HG03521 (cell line): ENCODE measurements around the gene IAH1.
A peak's percentile ranks its signal among the peaks of the same experiment; 100 is the strongest.

Source experiments
- ATAC-seq: cut with Tn5 transposase; IDR thresholded peaks from one replicate; pipeline ENCODE4 v1.9.1; 2021; ENCODE audit warnings: mild to moderate bottlenecking, moderate library complexity; ENCODE audit not compliant: unreplicated experiment

The IAH1 gene, protein sequence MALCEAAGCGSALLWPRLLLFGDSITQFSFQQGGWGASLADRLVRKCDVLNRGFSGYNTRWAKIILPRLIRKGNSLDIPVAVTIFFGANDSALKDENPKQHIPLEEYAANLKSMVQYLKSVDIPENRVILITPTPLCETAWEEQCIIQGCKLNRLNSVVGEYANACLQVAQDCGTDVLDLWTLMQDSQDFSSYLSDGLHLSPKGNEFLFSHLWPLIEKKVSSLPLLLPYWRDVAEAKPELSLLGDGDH

DNA sequence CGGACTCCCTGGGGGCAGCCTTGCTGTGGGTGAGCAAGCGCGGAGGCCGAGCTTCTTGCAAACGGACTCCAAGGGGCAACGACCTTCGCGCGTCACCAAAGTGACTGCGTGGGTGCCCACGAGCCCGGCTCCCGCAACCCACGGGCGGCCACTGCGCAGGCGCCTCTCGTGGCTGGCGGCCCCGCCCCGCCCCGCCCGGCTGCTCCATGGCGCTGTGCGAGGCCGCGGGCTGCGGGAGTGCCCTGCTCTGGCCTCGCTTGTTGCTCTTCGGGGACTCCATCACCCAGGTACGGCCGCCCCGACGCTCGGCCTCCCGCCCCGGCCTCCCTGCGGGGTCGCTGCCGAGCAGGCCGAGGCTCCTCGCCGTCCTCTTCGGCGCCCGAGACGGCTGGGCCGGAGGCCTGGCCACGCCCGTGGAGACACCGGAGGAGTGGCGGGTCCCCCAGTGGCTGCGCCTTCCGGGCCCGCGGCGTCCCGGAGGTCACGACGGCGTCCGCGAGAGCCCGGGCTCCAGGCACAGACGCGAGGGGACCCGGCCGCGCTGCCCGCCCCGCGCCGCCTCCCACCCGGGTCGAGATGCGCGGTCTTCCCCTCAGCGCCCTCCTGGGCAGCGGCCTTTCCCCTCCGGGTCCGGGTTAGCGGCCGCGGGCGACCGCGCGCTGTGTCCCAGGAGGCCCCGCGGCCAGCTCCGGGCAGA, at the start of gene IAH1:
Gene IAH1 (plus strand): TSS at position 191 of the 697 bp plus-strand sequence. CDS start 16 bp downstream, at position 207.
- peak; percentile 70 for ATAC-seq

DNA sequence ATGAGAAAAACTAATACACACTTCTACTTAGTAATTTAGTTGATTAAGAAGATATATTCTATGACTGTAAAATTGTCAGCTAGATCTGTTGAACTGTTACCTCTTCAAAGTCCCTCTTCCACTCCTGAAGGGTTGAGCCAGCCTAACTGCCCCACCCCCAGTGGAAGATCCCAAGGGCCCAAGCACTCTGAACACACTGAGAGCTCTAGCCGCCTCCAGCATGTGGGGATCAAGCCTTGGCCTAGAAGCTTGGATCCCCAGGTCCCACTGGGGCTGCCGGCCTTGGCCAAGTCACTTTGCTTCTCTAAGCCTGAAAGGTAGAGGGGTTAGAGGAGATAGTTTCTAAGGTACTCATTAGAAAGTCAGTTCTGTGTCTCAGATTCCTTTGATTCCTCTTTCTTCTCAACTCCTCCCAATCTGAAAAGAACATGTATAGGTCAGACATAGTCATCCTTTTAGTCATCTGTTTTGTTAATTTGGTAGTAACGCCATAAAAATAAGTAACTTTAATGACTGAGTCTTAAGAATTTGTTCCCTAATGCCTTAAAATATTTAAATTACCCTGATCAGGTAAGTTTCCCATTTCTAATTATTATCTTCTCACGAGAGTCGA, 45.3 kb upstream of the IAH1 start:
- no peak for ATAC-seq

DNA sequence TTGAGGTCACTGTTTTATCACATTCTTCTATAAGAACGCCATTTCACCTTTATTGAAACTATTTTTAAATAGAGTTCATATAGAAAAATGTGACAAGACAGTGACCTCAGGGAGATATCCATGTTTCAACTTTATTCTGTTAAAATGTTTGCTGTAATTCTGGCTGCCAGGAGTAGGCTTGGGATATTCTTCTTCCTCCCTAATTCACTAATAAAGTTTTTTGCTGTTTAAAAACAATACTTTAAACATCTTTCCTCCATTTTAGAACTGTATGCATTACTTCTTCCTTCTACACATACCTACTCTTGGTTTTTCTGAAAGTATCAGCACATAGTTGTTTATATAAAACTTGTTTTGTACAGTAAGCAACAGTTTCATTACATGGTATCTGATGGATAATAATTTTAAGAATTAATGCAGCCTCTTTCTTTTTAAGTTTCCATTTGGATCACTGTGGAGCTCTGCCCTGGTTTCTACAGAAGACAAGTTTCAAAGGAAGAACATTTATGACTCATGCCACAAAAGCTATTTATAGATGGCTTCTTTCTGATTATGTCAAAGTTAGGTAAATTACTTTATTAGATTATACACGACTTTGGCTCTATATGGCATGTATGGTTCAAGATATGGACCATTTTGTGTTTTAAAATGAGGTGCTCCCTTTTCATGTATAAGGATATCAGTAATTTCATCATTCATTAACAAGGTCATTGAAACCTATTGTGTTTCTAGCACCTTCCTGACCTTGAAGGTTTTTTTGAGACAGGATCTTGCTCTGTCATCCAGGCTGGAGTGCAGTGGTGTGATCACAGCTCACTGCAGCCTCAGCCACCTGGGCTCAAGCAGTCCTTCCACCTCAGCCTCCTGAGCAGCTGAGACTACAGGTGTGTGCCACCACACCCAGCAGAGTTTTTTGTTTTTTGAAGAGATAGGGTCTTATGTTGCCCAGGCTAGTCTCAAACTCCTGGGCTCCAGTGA, 43.7 kb upstream of the IAH1 start:
- ATAC-seq, result no peak

DNA sequence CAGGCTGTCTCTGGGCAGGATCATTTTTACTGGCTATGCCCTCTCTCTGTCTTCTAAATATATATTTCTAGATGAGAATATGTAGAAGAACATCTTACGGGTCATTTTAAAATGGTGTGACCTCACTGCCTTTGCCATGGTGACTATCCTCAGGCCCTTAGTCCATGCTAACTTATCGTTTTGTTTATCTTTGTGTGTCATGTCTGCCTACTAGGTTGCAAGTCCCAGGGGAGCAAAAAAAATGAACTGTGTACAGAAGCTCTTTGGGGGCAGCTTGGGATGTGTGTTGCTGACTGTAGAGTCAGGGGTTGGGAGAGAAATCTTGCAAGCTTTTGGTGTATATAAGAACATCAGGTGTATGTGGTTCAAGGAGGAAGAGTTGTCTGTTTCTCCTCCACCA, 39.9 kb upstream of the IAH1 start:
- no peak for ATAC-seq

DNA sequence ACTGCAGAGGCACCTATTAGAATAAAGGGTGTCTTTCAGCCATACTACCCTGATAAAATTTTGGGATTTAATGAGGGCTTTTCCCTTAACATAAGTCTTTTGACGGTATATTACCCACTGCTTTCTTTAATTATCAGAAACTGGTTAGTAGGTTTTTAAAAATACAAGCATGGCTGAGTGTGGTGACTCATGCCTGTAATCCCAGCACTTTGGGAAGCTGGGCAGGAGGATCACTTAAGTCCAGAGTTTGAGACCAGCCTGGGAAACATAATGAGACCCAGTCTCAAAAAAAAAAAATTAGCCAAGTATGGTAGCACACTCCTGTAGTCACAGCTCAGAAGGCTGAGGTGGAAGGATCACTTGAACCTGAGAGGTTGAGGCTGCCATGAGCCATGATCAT, 34.8 kb upstream of the IAH1 start:
- ATAC-seq, result no peak

DNA sequence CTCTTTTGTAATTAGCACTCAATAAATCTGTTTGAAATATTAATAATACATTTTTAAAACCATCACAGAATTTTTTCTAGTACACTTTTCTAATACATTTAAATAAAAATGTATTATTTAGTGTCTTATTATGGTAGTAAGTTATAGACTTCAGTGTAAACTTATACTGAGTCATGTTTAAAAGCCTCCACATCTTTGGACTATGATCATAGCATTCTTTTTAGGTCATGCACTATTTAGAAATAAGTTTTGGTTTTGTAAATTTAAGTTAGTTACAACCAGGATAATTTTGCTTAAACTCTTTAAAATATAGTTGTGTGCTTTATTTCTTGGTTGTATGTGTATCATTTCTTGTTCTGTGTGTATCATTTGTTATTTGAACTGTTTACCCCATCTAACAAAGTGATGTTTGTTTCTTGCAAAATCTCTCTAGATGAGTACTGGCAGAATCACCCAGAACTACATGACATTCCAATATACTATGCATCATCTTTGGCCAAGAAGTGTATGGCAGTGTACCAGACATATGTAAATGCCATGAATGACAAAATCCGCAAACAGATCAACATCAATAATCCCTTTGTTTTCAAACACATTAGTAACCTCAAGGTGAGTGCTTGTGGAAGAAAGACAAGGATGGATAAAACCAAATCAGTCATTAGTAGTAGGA, 34.2 kb upstream of the IAH1 start:
- ATAC-seq, result no peak

DNA sequence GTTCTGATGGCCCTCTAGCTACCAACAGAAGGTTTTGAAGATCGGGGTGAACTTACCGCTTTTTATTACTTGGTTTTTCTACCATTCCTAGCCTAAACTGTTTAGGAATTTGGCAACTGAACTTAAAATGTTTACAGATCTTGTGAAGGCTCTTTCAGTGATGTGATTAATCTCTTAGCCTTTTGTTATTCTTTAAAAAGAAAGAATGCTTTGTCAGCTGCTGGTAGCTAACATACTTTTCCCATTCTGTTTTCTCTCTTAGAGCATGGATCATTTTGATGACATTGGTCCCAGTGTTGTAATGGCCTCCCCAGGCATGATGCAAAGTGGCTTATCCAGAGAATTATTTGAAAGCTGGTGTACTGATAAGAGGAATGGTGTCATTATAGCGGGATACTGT, 32.8 kb upstream of the IAH1 start:
- no peak for ATAC-seq

DNA sequence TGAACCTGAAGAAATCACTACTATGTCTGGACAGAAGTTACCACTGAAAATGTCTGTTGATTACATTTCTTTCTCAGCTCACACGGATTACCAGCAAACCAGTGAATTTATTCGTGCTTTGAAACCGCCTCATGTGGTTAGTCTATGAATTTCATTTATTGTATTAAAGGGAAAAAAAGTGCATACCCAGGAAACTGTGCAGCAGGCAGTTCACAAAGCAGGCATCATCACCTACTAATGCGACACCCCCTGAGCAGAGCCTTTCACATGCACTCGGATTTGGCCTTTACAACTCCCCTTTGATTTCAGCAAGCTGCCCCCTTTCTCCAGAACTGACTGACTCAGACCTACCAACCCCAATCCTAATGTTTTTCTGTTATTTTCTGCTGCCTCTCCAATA, 30.8 kb upstream of the IAH1 start:
- no peak for ATAC-seq

DNA sequence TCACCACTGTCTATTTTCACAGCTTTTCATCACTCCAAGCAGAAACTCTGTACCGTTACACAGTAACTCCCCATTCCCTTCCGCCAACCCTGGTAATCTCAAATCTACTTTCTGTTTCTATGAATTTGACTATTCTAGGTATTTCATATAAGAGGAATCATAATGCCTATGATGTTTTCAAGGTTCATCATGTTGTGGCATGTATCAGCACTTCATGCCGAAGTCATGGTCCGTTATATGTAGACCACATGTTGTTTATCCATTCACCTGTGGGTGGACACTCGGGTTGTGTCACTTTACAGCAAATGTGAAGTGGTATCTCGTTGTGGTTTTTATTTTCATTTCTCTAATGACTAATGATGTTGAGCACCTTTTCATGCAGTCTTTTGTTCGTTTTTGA, 29.3 kb upstream of the IAH1 start:
- no peak for ATAC-seq

DNA sequence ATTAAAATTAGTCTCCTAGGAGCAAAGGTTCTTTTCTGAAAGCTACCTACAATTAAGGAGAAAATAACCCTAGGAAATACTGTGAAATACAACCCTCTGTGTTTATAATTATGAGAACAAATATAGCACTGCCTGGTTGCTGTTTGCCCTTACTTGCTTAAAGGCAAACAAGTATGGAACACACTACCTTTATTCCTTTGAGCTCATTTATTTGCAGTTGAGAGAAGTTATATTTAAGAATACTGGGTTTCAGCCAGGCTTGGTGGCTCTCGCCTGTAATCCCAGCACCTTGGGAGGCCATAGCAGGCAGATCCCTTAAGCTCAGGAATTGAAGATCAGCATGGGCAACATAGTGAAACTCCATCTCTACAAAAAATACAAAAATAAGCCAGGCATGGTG, 23.1 kb upstream of the IAH1 start:
- ATAC-seq, result no peak

DNA sequence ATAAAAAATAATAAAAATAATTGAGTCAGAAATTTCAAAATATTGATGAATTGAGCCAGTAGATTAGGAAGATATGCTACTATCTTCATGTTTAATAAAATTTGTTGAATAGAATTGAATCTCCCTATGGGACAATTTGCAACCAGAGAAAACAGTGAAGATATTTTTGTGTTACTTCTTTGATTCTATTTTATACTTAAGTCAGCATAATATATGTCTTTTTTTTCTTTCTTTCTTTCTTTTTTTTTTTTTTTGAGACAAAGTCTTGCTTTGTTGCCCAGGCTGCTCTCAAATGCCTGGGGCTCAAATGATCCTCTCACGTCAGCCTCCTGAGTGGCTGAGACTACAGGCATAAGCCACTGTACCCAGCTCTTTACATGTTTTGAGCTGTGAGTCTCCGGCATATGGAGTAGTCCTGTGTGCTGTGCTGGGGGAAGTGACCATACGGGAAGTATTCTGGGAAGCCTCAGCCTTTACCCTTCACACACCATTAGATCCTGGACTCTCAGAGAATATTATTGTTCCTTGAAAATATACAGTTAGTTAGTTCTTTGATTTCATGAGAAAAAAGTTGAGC, 13.8 kb upstream of the IAH1 start:
- no peak for ATAC-seq

DNA sequence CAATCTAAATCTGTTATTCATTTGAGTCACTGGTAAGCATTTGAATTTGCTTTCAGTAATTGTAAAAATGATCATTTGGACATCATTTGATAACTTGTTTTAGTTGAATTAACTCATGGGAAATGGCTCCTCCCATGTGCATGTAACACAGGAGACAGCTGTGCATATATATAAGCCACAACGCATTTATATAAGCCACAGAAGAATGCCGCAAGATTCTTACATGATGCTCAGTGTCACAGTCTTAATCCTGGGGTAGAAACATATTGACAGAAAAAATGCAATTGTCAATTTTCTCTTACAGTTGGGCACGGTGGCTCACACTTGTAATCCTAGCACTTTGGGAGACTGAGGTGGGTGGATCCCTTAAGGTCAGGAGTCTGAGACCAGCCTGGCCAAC, 13.3 kb upstream of the IAH1 start:
- ATAC-seq, result no peak

DNA sequence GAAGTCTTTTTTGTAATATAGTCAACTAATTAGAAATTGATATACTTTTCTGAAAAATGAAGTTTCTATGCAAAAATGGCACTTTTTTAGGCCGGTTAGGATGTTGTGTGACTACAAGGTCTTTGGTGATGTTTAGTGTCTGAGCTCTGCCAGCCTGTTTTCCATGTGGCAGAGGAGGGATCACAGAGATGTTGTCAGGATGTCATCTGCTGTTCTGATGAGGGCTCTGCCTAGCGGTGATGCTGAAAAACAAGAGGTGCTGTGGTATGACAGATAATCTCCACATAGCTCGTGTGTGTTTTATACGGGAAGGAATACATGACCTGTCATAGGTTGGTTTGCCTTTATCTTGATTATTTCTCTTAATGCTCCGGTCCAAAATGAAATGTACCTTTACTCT, 12.0 kb upstream of the IAH1 start:
- no peak for ATAC-seq

DNA sequence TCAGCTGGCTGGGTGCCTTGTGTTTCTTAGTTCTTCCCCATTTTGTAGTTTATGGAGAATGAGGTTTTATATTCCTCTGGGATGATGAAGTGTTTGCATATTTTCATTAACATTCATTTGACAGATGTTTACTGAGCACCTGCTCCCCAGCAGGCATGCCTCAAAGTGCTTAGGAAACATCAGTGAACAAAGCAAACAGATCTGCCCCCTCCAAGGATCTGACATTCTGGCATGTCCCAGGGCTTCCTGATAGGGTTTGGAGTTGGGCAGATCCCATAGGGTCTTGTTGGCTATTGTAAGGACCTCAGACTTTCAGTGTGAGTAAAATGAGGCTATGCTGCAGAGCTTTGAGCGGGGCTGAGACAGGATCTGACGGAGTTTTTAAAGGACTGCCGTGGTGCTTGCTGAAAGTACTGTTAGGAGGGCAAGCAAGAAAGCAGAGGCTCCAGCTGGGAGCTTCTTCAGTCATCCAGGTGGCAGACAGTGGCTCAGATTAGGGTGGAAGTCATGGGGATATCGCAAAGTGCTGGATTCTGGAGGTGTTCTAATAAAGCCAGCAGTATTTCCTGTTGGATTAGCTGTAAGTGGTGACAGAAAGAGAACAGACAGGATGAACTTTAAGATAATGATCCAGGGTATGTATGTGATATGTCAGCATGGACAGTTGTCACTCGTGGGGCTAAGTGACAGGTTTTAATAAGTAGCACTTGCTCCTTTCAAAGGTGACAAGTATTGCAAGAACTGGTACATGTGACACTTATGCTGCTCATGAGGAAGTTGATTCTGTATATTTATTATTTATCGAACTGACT, 11.3 kb upstream of the IAH1 start:
- ATAC-seq, result no peak

DNA sequence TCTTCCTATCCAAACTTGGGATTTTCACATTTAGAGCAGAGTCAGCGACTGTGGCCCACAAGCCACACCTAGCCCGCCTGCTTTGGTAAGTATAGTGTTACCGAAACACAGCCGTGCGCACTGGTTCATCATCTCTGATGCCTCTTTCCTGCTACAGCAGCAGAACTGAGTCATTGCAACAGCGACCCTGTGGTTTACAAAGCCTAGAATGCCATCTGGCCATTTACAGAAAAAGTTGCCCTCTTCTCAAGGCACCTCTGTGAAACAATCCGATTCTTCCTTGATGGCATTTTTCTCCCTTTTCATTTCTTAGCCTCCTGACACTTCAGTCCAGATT, 10.7 kb upstream of the IAH1 start:
- no peak for ATAC-seq

DNA sequence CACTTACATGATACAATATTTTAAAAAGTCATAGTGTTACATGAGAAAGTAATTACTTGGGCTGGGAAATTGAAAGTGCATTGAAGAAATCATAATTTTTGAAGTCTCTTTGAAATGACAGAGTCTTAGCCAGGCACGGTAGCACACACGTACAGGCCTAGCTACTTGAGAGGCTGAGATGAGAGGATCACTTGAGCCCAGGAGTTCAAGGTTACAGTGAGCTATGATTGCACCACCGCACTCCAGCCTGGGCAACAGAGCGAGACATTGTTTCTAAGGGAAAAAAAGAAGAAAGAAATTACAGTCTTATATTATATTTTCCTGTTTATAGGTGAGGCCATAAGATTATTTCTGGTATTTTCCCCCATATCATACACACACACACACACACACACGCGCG, 9.2 kb upstream of the IAH1 start:
- ATAC-seq, result no peak

DNA sequence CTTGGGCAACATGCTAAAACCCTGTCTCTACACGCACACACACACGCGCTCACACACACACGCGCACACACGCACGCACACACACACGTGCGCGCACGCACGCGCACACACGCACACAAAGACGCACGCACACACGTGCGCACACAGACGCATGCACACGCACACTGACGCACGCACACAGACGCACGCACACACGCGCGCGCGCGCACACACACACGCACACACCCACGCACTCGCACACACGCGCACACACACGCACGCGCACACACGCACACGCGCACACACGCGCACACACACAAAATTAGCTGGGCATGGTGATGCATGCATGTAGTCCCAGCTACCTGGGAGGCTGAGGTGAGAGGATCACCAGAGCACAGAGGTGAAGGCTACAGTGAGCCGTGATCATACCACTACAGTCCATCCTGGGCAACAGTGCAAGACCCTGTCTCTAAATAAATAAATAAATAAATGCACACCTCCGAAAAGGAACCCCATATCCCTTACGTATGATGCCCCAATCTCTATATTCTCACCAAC, 8.1 kb upstream of the IAH1 start:
- no peak for ATAC-seq

DNA sequence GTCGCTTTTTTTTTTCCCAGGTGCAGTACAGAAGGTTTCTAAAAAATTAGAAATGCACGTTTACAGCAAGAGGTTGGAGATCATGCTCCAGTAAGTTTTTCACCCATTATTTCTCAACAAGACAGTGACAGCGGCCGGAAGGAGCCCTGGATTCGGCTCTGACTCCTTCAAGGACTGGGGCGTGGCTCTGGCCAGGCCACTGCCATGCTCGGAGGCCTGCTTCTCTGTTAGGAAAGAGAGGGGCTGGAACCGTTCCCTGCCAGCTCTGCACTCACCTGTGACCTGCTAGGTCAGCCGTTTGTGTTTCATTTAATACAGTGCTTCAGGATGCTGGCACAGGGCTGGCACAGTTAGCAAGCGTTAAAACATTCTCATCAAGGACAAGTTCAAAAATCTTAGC, 6.7 kb upstream of the IAH1 start:
- ATAC-seq, result no peak

DNA sequence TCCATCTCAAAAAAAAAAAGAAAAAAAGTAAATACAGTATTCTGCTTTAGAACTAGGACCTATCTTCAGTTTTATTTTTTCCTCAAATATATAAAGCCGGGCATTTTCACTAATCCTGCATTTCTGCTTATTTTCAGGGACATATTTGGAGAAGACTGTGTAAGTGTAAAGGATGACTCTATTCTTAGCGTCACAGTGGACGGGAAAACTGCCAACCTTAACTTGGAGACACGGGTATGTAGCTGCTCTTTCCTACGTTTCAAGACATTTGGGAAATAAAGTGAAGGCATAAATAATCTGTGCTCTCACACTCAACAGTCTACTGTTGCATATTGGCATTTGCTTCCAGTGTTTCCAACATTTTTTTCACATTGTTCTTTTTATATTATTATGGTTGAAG, 3.1 kb upstream of the IAH1 start:
- ATAC-seq, result no peak
